GM18870 (cell line): ENCODE data around the gene CHD1.

Source experiments
- ATAC-seq: cut with Tn5 transposase; IDR thresholded peaks from one replicate; pipeline ENCODE4 v1.9.1; 2021; ENCODE audit warnings: moderate library complexity; ENCODE audit not compliant: unreplicated experiment

Gene CHD1

DNA sequence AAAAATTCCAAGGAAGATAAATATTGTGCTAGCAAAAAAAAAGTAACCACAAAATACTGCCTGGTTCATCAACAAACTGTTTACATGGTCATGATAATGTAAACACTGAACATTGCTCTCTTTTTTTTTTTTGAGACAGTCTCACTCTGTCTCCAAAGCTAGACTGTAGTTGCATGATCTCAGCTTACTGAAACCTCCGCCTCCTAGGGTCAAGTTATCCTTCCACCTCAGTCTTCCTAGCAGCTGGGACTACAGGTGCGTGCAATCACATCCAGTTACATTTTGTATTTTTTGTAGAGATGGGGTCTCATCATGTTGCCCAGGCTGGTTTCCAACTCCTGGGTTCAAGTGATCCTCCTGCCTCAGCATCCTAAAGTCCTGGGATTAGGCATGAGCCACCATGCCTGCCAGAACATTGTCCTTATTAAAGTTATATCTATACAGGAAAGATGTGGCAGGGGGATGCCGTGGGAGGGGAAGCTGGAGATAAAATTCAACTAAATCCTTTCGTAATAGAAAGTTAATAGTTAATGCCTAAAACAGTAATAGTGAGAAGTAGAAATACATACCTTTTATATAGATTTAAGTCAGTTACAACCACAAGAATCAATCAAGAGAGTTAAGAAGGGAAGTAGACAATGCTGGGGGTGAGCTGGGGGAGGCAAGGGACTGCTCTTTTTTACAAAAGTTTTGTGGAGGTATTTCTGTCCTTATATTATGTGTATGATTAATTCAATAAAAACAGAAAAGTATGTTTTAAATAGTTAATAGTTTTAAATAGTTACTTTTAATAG is 103.0 kb downstream of the CHD1 start:
- ATAC-seq: peak; percentile 40

DNA sequence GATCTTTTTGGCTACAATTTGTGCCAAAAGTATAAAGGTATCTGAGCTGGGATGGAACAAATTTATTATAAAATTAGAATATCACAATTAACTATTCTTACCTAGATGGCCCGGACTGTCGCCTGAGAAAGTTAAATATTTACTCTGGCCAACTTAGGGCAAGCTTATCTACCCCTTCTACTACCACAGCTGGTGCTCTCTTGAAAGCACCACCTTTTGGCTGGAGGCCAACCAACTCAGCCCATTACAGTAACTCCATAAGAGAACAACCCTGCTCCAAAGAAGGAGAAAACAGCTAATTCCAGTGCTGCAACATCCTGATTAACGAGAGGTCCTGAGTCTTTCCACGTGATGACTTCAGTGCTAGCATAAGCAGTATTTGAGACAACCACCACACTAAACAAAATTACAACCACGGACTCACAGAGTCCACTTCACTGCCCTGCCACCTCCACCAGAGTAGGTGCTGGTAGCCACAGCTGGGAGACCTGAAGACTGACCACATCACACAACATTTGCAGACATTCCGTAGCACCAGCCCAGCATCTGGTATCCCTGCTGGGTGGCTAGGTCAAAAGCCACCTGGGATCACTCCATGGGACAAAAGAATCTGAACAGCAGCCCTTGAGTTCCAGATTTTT is 112.1 kb downstream of the CHD1 start:
- no peak for ATAC-seq

DNA sequence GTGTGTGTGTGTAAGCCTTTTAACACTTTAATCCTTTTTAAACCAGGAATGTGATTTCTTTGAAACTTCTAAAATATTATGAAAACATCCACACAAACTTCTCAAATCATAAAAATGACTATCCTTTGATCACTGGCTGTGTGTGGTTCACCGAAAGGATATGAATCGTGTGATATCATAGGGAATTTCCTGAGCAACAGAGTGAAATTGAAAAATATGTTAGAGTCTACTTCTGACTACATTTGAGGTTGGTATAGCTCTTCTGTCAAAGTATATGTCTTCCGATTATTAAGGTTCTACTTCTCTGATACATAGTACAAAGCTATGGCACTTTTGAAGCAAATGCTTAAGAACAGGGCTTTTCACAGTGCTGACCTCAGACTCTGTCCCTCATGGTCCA is 115.1 kb downstream of the CHD1 start:
- no peak for ATAC-seq

DNA sequence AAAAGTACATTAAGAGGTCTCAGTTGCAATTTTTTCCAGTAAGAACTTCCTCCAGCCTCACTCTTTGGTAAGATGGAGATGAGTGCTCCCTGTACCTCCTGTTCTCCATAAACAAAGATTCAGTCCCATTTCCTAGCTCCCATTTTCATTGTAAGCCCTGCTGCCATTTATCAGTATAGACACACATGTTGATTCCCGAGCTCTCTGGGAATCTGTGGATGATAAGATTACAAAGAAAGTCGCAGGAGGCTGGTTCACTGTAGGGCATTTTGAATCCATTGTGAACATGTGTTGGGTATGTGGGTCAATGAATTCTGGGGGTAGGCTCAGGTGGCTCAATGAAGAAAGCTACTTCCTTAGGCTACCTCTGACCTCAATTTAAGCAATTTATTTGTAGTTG is 118.6 kb downstream of the CHD1 start:
- ATAC-seq: no peak

DNA sequence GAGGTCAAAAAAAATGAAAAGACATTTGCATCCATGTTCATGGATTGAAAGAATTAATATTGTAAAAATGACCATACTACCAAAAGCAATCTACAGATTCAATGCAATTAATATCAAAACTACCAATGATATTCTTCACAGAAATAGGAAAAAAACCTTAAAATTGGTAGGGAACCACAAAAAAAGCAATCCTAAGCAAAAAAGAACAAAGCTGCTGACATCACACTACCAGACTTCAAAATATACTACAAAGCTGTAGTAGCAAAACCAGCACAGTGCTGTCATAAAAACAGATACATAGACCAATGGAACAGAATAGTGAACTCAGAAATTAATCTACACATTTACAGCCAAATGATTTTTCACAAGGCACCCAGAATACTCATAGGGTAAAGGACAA is 121.0 kb downstream of the CHD1 start:
- ATAC-seq: no peak

DNA sequence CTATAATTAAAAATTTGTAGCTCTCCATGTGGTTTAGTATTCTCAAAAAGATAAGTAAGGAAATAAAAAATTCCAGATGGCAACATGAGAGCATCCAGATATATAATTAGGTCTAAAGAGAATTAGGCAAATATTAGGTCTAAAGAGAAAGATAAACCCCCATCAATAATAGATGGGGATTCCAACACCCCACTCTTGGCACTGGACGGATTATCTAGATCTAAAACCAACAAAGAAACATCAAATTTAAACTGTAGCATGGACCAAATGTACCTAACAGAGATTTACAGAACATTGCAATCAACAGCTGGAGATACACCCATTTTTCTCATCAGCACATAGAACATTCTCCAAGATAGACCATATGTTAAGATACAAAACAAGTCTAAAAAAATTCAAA is 123.7 kb downstream of the CHD1 start:
- ATAC-seq: no peak

DNA sequence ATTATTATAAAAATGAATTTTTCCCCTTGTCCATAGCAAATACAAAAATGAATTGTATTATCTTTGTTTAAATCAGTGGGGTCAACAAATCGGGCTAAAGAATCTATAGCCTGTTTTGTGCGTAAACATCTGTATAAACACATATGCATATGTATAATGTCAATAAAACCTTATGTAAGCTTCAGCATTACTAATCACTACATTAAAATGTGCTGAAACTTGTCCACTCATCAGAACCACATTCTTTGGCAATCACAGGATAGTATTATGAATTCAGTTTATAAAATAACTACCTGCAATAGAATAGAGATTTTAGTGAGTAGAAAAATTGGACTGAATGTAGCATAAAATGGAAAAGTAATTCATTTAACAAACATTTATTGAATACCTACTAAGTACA is 124.7 kb downstream of the CHD1 start:
- ATAC-seq: no peak
